ENCODE results near the gene TNFSF13. TPM values are rescaled to one million over a fixed set of nuclear protein-coding genes. Genes with fewer than 3 reads are reported as not detected.
A peak's percentile ranks its signal among the peaks of the same experiment; 100 is the strongest.

Gene TNFSF13
- total RNA-seq, 1 donor from 2014 or later: 5.9 TPM

- ATAC-seq (peak; percentile 59), DNase-seq (ENCODE audit: low spot score) (peak; percentile 82)
Measured at GRCh38 chr17:7573324-7574080, 15.0 kb downstream of the TNFSF13 start.

DNA sequence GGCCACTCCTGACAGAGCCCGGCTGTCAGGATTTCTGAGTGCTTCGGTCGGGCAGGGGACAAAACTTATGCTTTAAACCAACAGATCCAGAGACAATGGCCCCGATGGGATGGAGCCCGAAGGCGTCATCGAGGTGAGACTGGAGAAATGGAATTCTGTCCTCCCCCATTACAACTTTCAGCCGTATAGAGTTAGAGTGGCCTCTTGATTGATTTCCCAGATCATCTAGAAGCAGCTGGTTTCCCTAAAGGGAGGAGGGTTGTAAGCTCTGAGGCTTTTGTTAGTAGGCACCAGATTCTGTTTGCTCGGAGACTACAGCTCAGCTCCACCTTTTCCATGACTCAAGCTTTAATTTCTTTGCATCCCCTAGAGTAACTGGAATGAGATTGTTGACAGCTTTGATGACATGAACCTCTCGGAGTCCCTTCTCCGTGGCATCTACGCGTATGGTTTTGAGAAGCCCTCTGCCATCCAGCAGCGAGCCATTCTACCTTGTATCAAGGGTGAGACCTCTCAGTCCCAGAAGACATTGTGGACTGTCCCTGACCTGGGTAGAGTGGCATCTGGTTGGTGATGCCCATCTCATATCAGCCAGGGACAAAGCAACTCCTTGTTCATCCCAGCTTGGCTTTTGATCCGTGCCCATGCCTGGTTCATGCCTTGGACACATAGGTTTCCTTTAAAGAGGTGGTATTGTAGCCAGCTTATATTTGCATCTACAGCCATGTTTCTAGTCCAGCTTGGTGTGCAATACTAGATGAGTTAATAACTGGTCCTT, 15.8 kb downstream of the TNFSF13 start:
- no peak for ATAC-seq
- DNase-seq (ENCODE audit: low spot score): no peak

DNA sequence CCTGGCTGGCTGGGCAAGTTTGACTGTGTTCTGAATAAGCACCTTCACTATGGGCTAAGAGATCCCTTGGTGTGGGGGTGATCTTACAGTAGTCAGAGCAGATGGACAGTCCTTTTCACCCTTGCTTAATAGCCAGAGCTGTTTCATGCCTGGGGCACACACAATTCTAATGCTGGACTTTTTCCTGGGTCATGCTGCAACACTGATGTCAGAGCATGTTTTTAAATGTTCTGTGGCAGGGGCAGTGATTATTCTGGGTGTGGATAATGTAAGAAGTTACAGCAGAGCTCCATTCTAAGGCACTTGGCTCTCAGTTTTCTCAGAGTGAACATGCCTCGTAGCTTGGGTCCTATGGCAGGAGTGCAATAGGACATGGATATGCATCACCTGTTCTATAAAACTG, 16.9 kb downstream of the TNFSF13 start:
- ATAC-seq (no peak), DNase-seq (ENCODE audit: low spot score) (no peak)

DNA sequence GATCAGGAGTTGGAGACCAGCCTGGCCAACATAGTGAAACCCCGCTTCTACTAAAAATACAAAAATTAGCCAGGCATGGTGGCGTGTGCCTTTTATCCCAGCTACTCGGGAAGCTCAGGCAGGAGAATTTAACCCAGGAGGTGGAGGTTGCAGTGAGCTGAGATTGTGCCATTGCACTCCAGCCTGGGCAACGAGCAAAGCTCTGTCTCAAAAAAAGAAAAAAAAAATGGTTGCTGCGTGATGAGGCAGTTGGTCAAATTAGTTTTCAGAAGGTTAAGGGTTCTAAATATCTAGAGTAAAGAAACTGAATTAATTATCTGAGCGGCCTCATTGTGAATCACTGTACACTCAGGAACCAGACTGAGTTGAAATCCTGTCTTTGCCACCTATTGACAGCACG, 17.4 kb downstream of the TNFSF13 start:
- DNase-seq (ENCODE audit: low spot score): no peak
- no peak for ATAC-seq

DNA sequence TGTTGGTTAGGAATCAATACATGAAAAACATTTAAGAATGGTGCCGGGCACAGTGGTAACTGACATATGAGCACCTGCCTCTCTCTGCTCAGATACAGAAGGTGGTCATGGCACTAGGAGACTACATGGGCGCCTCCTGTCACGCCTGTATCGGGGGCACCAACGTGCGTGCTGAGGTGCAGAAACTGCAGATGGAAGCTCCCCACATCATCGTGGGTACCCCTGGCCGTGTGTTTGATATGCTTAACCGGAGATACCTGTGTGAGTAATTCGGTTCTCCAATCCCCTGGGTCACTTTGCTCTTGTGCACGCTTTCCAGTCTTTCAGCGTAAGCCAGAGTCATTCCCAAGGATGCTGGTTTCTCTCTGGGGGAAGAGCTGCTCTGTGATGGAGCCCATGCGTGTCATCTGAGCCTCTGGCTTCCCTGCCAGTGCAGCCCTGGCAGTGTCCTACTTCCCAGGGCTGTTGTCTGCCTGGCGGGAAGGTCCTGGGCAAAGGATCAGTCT, 17.9 kb downstream of the TNFSF13 start:
- DNase-seq (ENCODE audit: low spot score): no peak
- no peak for ATAC-seq

DNA sequence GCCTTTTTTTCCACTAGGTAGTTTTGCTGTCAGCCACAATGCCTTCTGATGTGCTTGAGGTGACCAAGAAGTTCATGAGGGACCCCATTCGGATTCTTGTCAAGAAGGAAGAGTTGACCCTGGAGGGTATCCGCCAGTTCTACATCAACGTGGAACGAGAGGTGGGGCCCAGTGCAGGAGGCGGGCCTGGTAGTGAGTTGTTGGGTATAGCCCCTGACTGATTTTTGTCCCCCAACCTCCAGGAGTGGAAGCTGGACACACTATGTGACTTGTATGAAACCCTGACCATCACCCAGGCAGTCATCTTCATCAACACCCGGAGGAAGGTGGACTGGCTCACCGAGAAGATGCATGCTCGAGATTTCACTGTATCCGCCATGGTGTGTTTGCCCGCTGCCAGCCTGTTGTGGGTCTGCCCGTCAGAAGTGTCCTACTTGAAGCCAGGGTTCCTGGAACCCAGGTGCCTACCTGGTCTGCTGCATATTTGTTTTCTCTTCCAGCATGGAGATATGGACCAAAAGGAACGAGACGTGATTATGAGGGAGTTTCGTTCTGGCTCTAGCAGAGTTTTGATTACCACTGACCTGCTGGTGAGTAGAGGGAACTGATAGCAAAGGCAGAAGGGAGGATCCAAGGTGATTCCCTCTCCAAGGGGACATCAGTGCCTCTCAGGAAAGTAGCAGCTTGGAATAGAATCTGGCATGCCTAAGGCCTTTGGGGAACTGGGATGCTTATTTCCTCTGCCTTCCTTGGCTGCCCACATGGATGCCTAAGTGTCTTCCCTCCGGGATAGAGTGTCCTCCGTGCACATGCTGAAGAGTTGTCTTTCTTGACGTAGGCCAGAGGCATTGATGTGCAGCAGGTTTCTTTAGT, 19.0 kb downstream of the TNFSF13 start:
- ATAC-seq (no peak), DNase-seq (ENCODE audit: low spot score) (no peak)

GRCh38 chr17:7579001-7579833, 20.7 kb downstream of the TNFSF13 start, which contains the start of gene CD68:
TSS of gene CD68 (plus strand) at chr17:7579638. CDS start at chr17:7579678, 40 bp downstream.
- peak; percentile 74 for DNase-seq (ENCODE audit: low spot score)
- peak; percentile 52 for ATAC-seq

DNA sequence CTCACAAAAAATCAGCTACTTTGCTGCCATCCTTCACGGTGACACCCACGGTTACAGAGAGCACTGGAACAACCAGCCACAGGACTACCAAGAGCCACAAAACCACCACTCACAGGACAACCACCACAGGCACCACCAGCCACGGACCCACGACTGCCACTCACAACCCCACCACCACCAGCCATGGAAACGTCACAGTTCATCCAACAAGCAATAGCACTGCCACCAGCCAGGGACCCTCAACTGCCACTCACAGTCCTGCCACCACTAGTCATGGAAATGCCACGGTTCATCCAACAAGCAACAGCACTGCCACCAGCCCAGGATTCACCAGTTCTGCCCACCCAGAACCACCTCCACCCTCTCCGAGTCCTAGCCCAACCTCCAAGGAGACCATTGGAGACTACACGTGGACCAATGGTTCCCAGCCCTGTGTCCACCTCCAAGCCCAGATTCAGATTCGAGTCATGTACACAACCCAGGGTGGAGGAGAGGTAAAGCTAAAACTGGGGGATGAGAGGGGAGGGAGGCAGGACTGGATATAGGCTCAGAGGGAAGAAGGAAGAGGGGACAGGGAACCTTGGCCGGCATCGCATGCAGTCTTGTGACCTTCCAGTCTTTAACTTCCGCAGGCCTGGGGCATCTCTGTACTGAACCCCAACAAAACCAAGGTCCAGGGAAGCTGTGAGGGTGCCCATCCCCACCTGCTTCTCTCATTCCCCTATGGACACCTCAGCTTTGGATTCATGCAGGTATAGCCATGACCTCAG, 21.5 kb downstream of the TNFSF13 start:
- DNase-seq (ENCODE audit: low spot score): no peak

GRCh38 chr17:7580604-7581575, 22.3 kb downstream of the TNFSF13 start:
- ATAC-seq (no peak), DNase-seq (ENCODE audit: low spot score) (no peak)

More for the DNA sequence above, 21.5 kb downstream of the TNFSF13 start:
- ATAC-seq: no peak

DNA sequence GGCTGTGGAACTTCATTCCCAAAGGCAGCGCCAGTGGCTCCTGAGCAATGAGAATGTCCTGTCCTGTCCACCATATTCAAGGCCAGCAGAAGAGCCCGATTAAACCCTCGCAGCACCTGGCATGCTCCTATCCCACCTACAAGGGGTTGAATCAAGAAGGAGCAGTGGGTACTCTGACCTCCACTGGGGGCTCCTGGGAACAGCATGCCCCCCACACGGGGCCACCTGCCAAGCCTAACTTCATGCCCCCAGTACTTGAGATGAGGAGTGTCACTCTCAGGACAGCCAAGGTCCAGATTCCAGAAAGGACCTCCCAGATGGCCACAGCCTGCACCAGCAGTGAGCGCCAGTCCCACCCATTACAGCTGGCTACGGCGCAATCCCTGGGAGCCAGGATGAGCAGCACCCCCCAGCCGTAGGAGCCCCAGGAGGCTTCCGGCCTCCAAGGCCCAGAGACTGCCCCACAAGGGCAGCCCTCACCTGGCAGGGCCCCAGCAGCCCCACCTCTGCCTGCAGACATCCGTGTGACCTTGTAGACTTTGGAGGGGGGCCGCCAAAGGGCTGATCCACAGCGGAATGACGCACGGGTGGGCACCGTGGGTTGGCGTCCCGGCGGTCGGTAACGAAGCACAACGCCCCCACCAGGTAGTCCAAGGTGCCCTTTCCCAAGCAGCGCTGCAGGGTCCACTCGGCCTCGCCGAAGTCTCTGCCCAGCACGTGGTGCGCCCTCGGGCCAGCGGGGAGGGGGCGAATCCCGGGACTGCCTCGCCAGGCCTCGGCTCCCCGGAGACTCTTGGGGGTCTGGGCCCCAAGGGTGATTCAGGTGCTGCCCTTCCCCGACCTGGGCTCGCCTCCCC, 24.1 kb downstream of the TNFSF13 start:
- ATAC-seq (no peak), DNase-seq (ENCODE audit: low spot score) (no peak)

DNA sequence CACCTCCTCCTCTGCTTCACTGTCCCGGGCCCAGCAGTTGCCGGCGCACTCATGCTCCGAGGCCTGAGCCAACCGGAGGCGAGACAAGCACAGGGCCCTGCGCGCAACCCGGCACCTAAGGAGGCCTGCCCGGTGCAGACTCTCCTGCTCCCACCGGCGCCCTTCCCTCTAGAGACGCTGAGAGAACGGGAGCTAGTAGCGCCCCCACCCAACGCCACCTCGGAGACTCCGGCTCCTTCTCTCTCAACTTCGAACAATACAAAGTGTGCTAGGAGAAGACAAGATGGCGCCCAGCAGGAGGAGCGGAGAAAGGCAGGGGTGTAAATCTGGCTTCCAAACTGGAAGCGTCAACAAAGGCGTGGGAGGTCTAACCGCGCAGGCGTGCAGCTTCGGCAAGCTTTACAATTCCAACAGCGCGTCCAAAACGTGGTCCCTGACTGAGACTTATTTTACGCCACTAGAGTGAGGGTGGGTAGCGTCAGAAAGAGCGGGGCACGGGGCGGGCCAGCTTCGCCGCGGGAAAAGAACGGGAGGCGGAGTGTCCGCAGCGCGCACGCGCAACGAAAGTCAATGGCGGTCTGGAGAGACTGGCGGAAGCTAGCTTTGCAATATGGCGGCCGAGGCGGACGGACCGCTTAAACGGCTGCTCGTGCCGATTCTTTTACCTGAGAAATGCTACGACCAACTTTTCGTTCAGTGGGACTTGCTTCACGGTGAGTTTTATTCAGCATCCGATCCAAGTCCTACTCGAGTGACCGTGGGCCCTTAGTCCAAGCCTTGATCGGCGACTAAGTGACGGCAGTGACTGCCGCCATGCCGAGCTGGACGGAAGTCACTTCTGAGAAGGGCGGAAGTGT, 24.9 kb downstream of the TNFSF13 start, which contains the start of gene MPDU1:
Gene MPDU1 (plus strand): TSS at position 600 of the 857 bp plus-strand sequence. CDS start 11 bp downstream, at position 611.
- peak; percentile 98 for DNase-seq (ENCODE audit: low spot score)
- ATAC-seq: peak; percentile 79

GRCh38 chr17:7586673-7587419, 28.3 kb downstream of the TNFSF13 start:
- ATAC-seq (peak; percentile 7), DNase-seq (ENCODE audit: low spot score) (no peak)

GRCh38 chr17:7587420-7588151, 29.0 kb downstream of the TNFSF13 start:
- ATAC-seq (no peak), DNase-seq (ENCODE audit: low spot score) (no peak)

GRCh38 chr17:7588553-7589203, 30.1 kb downstream of the TNFSF13 start:
- DNase-seq (ENCODE audit: low spot score): no peak
- no peak for ATAC-seq

Data from left lobe of liver (tissue), 2 donors.